Fibroblast of lung (primary cell): ENCODE data around the gene HACD2. TPM values are rescaled to one million over a fixed set of nuclear protein-coding genes. Genes with fewer than 3 reads are reported as not detected.

Source experiments
- DNase-seq, 2 donors: peaks; one replicate each; pipeline versions ENCODE4 v3.0.0 to v3.0.0-alpha.2; 2010; ENCODE audit warnings: low read depth in 2 of 2
- H2AFZ ChIP-seq: 2 replicates; pipeline ENCODE4 v1.5.1; 2012; ENCODE audit warnings: low read length, control low read depth, inconsistent platforms
- H3K27ac ChIP-seq: 2 replicates; pipeline ENCODE4 v1.5.1; 2011; ENCODE audit warnings: low read length, control low read depth; ENCODE audit not compliant: insufficient read depth
- H3K27me3 ChIP-seq: 2 replicates; pipeline ENCODE4 v1.5.1; 2011; ENCODE audit warnings: mild to moderate bottlenecking, low read length; ENCODE audit not compliant: control insufficient read depth, insufficient read depth
- H3K36me3 ChIP-seq: 2 replicates; pipeline ENCODE4 v1.5.1; 2011; ENCODE audit warnings: low read length; ENCODE audit not compliant: control insufficient read depth, insufficient read depth
- H3K4me1 ChIP-seq: 2 replicates; pipeline ENCODE4 v1.5.1; 2011; ENCODE audit warnings: low read length; ENCODE audit not compliant: control insufficient read depth, insufficient read depth; ENCODE audit errors: extremely low read depth
- H3K4me2 ChIP-seq: 2 replicates; pipeline ENCODE4 v1.5.1; 2011; ENCODE audit warnings: low read length, control low read depth; ENCODE audit not compliant: insufficient read depth; ENCODE audit errors: extremely low read depth
- H3K4me3 ChIP-seq, 4 experiments: fragments of 200-600 bp in 1 of 4; sonication (generic) in 1 of 4; replicated peaks in 1 of 4; 2 replicates each; pipeline ENCODE4 v1.5.1; 2011 to 2016; ENCODE audit warnings: low read length in 4 of 4, low read depth in 3 of 4, mild to moderate bottlenecking in 3 of 4, control low read depth in 2 of 4, inconsistent platforms in 1 of 4, mixed read lengths in 1 of 4; ENCODE audit not compliant: insufficient read depth in 1 of 4; ENCODE audit errors: control extremely low read depth in 1 of 4
- H3K79me2 ChIP-seq: 2 replicates; pipeline ENCODE4 v1.5.1; 2012; ENCODE audit warnings: mild to moderate bottlenecking, low read length, inconsistent platforms; ENCODE audit not compliant: control insufficient read depth, insufficient read depth
- H3K9ac ChIP-seq: 2 replicates; pipeline ENCODE4 v1.5.1; 2011; ENCODE audit warnings: mild to moderate bottlenecking, low read length, control low read depth; ENCODE audit not compliant: insufficient read depth
- H3K9me3 ChIP-seq: 2 replicates; pipeline ENCODE4 v1.5.1; 2012; ENCODE audit warnings: low read depth, low read length; ENCODE audit not compliant: control insufficient read depth, insufficient read depth
- H4K20me1 ChIP-seq: 2 replicates; pipeline ENCODE4 v1.5.1; 2011; ENCODE audit warnings: low read length; ENCODE audit not compliant: control insufficient read depth, insufficient read depth; ENCODE audit errors: extremely low read depth
- CTCF ChIP-seq, 2 donors: IDR thresholded peaks in 1 of 2; conservative IDR thresholded peaks in 1 of 2; 1 replicate in 1 of 2; 2 replicates in 1 of 2; pipeline ENCODE4 v1.5.1; 2011 to 2012; ENCODE audit warnings: low read length in 2 of 2, control low read depth in 1 of 2, inconsistent platforms in 1 of 2, low read depth in 1 of 2, mild to moderate bottlenecking in 1 of 2
- EZH2 ChIP-seq: IDR thresholded peaks from 2 replicates; pipeline ENCODE4 v1.5.1; 2012; ENCODE audit warnings: low read length, control low read depth, mild to moderate bottlenecking; ENCODE audit errors: missing control alignments
- polyA plus RNA-seq, 2 donors: library from polyadenylated mRNA; depleted of rRNA in 1 of 2; stranded (reverse) in 1 of 2; unstranded in 1 of 2; fragments of >200 nt; gene quantifications; 2 replicates each; pipeline ENCODE4 v1.2.1, GENCODE V29; 2011 to 2012; ENCODE audit warnings: missing spikeins in 1 of 2
- total RNA-seq: library from RNA; depleted of rRNA; stranded (reverse); fragments of >200 nt; gene quantifications from 2 replicates; pipeline ENCODE4 v1.2.1, GENCODE V29; 2014

Gene HACD2
- total and polyA plus RNA-seq, 2 donors (not counting 1 experiment from before 2014, with no cell fraction given): 22.0 to 48.7 TPM

DNA sequence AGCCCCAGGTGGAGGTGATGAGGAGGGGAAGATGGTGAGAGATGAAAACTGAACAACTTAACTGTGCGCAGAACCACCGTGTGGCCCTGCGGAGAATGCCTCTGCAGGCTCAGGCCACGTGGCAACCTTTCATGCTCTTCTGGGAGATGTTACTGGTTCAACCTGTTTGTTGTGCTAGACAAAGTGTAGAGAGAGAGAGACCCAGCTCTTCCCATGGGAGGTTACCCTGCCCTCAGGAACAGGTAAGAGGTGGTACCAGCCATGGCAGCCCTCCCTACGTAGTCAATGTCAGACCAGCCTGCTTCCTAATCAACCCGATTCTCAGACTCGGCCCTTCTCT is 37.0 kb upstream of the HACD2 start:
- no peak overlapping the region for H3K4me2 ChIP-seq

GRCh38 chr3:123621186-123621849 is 36.5 kb upstream of the HACD2 start:
- Histone ChIP-seq H3K9me3 (no peaks in the 10 kb centered on the region), H3K4me3 (no peak overlapping the region), H3K36me3 (peaks cover 21% of the 10 kb centered on the region), H3K27me3 (no peaks in the 10 kb centered on the region), H3K9ac (no peak overlapping the region), H3K4me2 (no peak overlapping the region), H2AFZ (no peak overlapping the region), H3K27ac (peak overlapping the region; percentile 28), H3K4me1 (peaks cover 36% of the 10 kb centered on the region), H4K20me1 (no peaks in the 10 kb centered on the region), H3K79me2 (no peaks in the 10 kb centered on the region)
- no peak for DNase-seq
- TF ChIP-seq CTCF (conservative IDR thresholded peaks at IDR 0.05 in 1 of 2, IDR thresholded peaks at IDR 0.05 in 1 of 2; ENCODE audit: low read depth in 1 of 2, low read length in 2 of 2) (no peak), EZH2 (no peak)

More for the DNA sequence above, 37.0 kb upstream of the HACD2 start:
- no peak for TF ChIP-seq EZH2
- no peak for TF ChIP-seq CTCF (conservative IDR thresholded peaks at IDR 0.05 in 1 of 2, IDR thresholded peaks at IDR 0.05 in 1 of 2; ENCODE audit: low read depth in 1 of 2, low read length in 2 of 2)
- Histone ChIP-seq H3K9me3 (no peaks in the 10 kb centered on the region), H3K4me3 (no peak overlapping the region), H3K27ac (no peak overlapping the region), H4K20me1 (no peaks in the 10 kb centered on the region), H2AFZ (no peak overlapping the region), H3K4me1 (peaks cover 36% of the 10 kb centered on the region), H3K27me3 (no peaks in the 10 kb centered on the region), H3K36me3 (peaks cover 21% of the 10 kb centered on the region), H3K79me2 (no peaks in the 10 kb centered on the region), H3K9ac (no peak overlapping the region)
- no peak for DNase-seq

DNA sequence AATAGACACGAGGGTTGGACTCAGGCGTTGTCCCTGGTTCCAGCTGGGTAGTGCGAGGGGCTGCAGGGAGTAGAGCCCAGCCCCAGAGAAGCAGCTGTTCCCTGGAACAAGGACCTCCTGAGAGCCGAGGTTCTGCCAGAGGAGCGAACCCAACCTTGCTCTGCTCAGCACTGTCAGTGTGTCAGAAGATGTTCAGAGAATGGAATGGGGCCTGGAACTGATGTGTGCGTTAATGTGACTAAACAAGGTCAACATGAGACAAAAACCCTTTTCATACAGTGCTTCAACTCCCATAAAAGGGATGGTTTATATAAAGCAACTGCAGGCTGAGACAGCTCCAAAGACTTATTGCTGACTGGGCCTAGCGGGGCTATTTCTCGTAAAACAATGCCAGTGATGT is 35.5 kb upstream of the HACD2 start:
- Histone ChIP-seq H2AFZ (no peak overlapping the region), H3K4me1 (peaks cover 36% of the 10 kb centered on the region), H3K9ac (no peak overlapping the region), H4K20me1 (no peaks in the 10 kb centered on the region), H3K36me3 (peaks cover 16% of the 10 kb centered on the region), H3K4me2 (peak overlapping the region; percentile 68), H3K9me3 (no peaks in the 10 kb centered on the region), H3K27me3 (no peaks in the 10 kb centered on the region), H3K79me2 (no peaks in the 10 kb centered on the region), H3K4me3 (peak overlapping the region; percentile 19 to 47 (median 41)), H3K27ac (peak overlapping the region; percentile 69)
- TF ChIP-seq EZH2 (no peak), CTCF (conservative IDR thresholded peaks at IDR 0.05 in 1 of 2, IDR thresholded peaks at IDR 0.05 in 1 of 2; ENCODE audit: low read depth in 1 of 2, low read length in 2 of 2) (no peak)
- peak; percentile 63 to 96 for DNase-seq
